Activated naive CD4-positive, alpha-beta T cell treated with anti-CD3 and anti-CD28 coated beads, Interleukin-2, amount 50 U/mL, for 16 hours (primary cell): ENCODE measurements around the gene PIK3CG.
"Not testable (repeated sequence)": the region's sequence is repeated elsewhere in the genome, so short reads cannot be mapped to it uniquely, and the experiment has no call there.

ENCODE experiments used
- DNase-seq: peaks from one replicate; pipeline ENCODE4 v3.0.0-alpha.2; 2020

PIK3CG gene

DNA sequence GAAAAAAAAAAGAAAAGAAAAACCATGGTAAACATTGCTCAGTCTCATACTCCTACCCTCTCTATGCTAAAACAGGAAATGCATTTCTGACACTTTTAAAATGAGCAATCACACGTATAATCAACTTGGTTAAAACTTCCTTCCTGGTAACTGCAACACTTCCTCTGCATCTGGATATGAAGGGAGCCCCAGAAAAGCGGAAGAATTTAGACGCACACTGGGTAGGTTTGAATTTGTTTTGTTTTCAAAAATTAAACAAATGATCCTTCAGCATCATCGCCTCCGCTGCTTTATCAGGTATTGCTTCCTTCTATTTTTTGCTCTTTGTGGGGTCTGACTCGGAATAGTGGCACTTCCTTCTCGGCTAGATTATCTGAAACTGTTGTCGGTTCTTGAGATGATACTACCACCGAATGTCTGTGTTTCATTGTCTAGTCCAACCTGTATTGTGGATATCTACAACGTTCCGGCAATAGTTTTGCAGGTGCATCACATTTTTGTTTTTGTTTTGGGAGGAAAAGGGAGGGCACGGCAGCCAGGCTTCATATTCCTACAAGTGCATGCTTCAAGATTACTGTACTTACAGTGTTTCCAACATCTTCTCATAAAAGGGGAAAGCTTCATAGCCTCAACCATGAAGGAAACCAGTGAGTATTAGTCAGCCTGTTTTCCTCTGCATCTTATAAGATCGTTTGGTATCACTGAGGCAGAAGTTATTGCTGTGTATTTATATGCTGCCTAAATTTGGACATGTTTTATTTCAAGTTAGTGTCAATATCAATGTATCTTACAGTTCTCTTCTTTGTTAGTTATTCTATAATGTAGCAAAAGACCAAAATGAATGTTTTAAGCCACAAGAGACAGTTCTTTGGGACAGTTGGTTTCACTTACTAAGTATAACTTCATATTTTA is at the start of gene PIK3CG:
Gene PIK3CG, plus strand, starts transcription at position 153 of the 912 bp plus-strand sequence. CDS start 2,280 bp downstream, outside the sequence.
- no peak for DNase-seq

DNA sequence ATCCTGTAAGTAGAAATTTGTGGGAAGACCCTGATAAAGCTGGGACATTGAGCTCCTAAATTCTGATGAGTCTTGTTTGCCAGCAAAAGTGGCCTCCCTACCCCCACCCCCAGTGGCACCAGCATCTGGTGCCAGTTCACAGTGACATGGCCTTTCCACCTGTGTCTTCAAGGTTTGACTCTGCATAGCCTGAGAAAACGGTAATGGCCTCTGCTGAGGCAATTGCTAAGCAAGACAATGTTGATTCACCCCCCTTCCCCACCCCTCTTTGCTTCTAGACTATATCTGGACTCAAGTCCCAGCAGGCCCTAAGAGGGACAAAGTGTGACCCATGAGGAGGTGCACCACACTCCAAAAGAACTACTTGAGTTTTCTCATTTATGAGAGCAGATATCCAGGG is 48.0 kb upstream of the PIK3CG start:
- no peak for DNase-seq

DNA sequence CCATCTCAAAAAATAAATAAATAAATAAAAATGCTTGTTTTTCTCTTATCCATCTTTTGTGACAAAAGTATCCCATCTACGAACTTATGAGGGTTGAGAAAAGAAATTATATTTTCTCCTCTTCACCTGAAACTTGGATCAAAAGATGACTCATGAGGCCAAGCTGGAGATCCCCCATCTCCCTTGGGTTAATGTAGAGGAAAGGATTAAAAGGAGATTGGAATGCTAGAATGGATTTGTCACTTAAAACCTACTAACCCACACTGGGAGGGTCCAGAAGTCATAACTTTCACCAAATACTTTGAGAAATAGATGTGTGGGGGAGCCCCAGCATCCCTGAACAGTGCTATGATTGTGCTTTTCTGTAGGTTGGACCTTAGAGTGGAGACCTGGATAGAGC is 46.3 kb upstream of the PIK3CG start:
- no peak for DNase-seq

DNA sequence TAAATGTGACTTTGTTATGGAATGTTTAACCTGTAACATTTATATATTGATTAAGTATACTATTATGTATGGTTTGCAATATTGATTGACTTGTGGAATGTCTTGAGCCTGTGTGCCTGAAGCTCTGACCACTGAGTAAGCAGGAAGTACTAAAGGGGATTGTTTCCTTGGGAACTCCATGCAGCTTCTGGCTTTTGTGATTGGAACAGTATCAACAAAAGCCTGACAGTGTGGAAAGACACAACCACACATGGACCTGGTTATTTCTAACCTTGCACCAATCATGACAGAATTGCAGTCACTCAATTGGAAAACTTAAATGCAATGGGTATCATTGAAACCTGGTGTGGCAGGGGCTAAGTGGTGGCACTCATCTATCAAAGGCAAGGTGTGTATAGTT is 45.5 kb upstream of the PIK3CG start:
- DNase-seq, result no peak

DNA sequence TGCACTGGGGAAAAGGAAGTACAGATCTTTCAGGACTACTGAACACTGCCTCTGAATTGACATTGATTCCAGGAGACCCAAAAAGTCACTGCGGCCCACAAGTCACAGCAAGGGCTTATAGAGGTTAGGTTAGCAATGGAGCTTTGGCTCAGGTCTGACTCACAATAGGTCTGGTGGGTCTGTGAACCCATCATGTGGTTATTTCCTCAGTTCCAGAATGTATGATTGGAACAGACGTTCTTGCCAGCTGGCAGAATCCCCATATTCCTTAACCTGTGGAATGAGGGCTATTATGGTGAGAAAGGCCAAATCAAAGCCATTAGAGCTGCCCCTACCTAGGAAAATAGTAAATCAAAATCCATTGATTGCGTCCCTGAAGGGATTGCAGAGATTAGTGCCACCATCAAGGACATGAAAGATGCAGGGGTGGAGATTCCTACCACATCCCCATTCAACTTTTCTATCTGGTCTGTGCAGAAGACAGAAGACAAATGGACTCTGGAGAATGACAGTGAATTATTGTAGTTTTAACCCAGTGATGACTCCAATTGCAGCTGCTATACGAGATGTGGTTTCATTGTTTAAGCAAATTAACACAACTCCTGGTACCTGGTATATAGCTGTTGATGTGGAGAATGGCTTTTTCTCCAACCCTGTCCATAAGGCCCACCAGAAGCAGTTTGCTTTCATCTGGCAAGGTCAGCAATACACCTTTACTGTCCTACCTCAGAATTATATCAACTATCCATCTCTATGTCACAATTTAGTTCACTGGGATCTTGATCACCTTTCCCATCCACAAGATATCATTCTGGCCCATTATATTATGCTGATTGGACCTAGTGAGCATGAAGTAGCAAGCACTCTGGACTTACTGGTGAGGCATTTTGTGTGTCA is 44.5 kb upstream of the PIK3CG start:
- DNase-seq, result no peak

DNA sequence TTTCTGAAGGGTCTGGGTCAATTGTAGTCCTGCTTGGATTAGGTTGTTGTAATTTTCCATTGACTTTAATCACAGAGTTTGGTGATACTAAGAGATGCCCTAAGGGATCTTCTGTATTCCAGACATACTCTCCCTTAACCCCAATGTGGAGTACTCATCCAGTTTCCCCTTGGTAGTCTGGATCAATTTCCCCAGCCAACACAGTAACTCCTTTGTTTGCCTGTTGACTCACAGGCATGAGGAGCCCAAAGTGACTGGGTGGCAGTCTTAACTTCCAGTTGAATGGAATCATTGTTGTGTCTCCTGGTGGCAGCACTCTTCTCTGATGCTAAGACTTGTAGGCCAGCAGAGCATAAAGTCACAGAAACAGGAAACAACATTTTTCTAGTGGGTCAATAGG is 41.5 kb upstream of the PIK3CG start:
- DNase-seq, result no peak

DNA sequence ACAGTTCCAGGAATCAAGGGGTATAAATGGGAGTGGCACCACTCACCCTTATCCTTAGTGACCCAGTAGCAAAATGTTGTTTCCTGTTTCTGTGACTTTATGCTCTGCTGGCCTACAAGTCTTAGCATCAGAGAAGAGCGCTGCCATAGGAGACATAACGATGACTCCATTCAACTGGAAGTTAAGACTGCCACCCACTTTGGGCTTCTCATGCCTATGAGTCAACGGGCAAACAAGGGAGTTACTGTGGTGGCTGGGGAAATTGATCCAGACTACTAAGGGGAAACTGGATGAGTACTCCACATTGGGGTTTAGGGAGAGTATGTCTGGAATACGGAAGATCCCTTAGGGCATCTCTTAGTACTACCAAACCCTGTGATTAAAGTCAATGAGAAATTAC is 40.6 kb upstream of the PIK3CG start:
- no peak for DNase-seq

DNA sequence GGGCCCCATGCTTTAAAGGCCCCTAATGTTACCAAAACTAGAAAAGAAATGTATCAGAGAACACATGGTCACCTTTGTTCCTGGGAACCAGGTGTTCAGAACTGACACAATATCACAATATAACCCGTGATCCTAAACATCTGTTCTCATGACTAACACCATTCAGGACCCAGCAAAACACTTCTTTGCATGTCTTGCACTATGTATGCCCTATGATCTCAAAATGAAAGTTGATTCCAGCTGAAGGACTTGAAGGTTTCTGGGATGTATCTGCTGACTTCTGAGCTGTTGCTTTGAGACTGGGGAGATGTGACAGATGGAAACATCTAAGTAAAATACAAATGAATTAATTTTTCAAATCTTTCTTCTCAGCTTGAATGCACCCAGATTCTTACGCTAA is 37.5 kb upstream of the PIK3CG start:
- DNase-seq, result no peak

DNA sequence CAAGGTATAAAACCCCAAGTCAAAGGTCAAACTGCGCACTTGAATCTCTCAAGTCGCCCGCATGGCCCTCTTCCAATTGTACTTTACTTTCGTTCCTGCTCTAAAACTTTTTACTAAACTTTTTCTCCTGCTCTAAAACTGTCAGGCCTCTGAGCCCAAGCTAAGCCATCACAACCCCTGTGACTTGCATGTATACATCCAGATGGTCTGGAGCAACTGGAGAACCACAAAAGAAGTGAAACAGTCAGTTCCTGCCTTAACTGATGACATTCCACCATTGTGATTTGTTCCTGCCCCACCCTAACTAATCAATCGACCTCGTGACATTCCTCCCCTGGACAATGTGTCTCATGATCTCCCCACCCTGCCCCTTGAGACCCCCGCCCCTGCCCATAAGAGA is 35.6 kb upstream of the PIK3CG start:
- DNase-seq, result no peak

DNA sequence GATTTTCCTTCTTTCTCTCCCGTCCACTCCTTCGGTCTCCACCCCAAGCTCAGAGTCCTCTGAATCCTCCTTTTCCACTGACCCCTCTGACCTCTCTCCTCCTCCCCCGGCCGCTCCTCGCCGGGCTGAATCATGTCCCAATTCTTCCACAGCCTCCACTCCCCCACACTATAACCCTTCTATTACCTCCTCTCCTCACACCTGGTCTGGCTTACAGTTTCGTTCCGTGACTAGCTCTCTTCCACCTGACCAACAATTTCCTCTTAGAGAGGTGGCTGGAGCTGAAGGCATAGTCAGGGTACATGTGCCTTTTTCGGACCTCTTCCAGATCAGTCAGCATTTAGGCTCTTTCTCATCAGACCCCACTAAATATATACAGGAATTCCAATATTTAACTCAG is 34.2 kb upstream of the PIK3CG start:
- not testable (repeated sequence) for DNase-seq

DNA sequence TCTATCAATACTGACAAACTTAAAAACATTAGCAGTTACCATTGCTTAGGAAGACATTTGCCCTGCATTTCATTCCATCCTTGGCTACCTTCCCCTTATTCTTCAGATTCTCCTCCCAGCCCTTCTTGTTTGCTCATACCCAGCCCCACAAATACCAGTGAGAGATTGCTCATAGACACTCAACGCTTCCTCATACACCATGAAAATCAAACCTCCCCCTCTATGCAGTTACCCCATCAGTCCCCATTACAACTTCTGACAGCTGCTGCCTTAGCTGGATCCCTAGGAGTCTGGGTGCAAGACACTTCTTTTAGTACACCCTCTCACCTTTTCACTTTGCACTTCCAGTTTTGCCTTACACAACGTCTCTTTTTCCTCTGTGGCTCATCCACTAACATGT is 28.3 kb upstream of the PIK3CG start:
- no peak for DNase-seq

DNA sequence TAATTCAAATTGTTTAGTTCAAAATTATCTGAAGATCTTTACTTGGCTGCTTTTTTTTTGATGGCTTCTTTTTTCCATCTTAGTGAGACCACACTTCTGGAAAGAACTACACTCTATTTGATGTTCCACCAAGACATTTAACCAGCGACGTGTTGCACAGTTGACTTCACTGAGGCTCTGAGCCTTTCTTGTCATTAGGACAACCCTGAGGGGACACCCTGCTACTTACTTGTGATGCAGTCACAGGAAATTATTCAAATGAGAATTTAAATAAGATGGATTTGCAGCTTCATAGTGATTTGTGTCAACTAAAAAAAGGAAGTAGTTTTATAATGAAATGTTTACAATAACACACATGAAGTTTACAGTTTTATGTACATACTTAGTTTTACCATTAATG is 25.6 kb upstream of the PIK3CG start:
- DNase-seq, result no peak

DNA sequence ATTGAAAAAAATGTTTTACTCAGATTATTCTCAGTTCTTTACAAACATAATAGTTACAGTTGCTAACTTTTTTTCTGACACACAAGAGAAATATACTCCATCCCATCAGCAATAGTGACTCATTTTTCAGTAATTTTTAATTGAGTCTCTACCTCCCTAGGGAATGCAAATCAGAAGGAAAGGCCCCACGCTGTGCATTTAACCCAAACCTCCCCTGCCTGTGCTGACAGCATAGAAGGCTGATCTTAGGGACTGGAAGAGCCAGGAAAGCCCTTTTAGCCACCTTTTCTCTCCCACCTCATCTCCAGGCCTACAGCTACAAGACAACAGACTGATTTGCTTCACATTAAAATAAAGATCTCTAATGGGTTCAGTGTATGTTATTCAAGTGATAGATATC is 24.7 kb upstream of the PIK3CG start:
- no peak for DNase-seq

DNA sequence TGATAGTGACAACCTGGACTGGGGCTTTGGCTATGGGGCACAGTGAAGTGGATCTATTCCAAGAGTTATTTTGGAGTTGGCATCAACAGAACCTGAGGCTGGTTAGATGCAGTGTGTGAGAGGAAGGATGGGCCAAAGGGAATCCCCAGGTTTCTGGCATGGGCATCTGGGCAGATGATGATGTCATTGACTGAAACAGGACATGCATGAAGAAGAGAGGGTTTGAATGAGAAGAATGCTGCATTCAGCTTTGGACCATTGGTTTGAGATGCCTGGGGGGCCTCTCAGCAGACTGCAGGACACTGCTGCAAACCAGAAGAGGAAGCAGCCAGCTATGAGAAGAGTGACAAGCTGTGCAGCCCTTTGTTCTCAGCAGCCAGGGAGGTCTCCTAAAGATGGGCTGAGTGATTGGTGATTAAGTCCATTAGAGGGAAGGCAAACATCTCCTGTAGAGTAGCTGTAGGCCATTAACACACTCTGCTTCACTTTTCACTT is 23.1 kb upstream of the PIK3CG start:
- DNase-seq, result no peak

DNA sequence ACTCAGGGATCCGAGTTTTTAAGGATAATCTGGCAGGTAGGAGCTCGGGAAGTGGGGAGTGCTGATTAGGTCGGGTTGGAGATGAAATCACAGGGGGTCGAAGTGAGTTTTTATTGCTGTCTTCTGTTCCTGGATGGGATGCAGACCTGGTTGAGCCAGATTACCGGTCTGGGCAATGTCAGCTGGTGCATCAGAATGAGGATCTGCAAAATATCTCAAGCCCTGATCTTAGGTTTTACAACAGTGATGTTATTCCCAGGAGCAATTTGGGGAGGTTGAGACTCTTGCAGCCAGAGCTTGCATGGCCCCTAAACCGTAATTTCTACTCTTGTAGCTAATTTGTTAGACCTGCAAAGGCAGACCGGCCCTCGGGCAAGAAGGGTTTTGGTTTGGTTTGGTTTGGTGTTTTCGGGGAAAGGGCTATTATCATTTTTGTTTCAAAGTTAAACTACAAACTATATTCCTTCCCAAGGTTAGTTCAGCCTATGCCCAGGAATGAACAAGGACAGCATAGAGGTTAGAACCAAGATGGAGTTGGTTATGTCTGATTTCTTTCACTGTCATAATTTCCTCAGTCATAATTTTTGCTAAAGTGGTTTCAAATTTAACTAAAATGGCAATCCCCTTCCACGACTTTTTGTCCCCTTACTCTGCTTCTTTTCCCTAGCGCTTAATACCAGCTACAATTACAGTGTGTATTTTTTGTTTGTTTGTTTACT is 20.6 kb upstream of the PIK3CG start:
- no peak for DNase-seq

DNA sequence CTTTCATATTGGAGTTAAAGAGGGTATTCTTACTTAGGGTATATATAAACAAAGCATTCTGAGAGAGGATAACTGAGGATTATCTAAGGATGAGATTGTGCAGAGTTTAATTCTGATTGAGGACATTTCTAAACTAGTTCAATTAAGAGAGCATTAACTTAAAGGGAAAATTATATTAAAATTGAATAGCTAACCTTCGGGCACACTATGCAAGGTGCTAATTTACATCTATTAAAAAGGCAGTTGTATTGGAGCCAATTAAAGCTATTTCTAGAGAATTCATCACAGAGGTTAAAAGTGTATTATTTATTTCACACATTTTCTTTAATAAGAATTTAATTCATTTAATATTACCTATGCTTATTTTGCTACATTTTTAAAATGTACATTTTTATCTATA is 17.0 kb upstream of the PIK3CG start:
- no peak for DNase-seq

DNA sequence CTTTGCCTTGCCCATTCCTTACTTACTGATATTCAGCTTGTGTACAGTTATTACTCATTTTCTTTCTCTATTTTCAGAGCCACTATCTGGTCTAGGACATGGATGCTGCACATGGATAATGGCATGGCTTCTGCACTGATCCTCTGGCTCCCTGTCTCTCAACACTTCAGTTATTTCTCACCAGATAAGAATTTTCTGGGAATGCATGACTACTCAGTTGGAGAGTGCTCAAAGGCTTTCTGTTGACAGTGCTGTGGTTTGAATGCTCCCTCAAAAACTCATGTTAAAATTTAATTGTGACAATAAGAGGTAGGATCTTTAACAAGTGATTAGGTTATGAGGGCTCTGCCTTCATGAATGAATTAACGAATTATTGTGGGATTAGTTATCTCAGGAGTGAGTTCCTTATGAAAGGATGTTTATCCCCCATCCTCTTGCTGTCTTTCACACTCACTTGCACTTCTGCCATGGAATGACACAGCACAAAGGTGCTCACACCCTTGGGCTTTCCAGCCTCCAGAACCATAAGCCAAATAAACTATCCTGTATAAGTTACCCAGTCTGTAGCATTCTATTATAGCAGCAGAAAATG is 16.1 kb upstream of the PIK3CG start:
- no peak for DNase-seq

DNA sequence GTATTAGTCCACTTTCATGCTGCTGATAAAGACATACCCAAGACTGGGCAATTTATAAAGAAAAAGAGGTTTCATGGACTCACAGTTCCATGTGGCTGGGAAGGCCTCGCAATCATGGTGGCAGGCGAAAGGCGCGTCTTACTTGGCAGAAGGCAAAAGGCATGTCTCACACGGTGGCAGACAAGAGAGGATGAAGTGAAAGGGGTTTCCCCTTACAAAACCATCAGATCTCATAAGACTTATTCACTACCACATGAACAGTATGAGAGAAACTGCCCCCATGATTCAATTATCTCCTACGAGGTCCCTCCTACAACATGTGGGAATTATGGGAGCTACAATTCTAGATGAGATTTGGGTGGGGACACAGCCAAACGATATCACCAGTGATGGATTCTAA is 13.4 kb upstream of the PIK3CG start:
- not testable (repeated sequence) for DNase-seq

DNA sequence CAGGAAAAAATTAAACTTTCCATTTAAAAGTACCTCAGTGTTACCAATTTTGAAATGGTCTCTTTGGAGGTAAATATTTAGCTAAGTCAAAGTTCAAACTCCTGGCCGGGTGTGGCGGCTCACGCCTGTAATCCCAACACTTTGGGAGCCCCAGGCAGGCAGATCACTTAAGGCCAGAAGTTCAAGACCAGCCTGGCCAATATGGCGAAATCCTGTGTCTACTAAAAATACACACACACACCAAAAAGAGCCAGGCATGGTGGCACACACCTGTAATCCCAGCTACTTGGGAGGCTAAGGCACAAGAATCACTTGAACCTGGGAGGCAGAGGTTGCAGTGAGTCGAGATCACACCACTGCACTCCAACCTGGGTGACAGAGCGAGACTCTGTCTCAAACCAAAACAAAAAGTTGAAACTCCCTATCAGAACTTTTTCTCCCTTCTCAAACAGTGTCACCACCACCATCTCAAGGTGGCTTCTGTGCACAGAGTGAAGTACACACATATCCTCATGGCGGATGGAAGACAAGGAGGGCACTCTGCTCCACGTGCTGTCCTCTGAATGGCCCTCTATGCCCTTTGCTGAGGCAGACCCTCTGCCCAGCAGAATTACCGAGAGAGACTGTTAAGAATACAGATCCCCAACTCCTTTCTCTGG is 11.7 kb upstream of the PIK3CG start:
- DNase-seq, result no peak

DNA sequence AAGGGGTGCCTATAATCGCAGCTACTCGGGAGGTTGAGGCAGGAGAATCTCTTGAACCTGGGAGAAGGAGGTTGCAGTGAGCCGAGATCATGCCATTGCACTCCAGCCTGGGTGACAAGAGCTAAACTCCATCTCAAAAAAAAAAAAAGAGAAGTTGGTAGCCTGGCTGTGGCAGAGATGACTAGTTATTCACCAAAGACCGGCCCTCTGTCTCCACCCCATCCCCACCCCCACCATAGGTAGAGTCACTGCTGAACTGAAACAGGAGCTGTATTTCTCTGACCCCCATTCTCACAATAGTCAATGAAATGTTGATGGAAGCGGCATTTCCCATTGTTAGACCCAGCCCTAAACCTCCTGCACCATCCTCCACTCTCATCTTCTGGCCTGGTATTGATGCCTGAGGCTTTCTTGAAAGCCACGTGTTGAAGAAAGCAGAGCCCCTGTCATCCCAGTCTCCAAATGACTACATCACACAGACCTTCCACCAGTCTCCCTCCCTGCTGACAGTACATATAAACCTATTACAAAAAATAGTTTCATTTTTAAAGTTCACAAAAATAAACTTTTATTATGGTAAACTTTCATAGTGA is 9.4 kb upstream of the PIK3CG start:
- no peak for DNase-seq
